Measurements from ENCODE around the gene CXorf58.

DNA sequence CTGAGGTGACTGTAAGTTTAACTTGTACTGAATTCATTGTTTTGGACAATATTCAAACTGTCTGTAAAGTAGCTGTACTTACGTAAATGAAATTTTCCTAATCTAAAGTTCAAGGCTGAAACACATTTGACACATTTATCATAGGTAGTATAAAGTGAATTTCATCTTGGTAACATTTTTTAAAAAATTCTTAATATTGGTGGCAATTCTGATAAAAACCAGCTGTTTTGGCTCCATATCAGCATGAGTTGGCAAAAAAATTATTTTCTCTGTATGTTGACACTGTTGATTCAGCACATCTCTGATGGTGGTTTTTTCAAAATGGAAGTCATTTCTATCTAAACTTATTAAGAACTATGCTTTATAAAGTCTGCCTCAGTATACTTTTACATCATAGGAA, 30.9 kb downstream of the CXorf58 start:
- TF ChIP-seq, protein P1, sequence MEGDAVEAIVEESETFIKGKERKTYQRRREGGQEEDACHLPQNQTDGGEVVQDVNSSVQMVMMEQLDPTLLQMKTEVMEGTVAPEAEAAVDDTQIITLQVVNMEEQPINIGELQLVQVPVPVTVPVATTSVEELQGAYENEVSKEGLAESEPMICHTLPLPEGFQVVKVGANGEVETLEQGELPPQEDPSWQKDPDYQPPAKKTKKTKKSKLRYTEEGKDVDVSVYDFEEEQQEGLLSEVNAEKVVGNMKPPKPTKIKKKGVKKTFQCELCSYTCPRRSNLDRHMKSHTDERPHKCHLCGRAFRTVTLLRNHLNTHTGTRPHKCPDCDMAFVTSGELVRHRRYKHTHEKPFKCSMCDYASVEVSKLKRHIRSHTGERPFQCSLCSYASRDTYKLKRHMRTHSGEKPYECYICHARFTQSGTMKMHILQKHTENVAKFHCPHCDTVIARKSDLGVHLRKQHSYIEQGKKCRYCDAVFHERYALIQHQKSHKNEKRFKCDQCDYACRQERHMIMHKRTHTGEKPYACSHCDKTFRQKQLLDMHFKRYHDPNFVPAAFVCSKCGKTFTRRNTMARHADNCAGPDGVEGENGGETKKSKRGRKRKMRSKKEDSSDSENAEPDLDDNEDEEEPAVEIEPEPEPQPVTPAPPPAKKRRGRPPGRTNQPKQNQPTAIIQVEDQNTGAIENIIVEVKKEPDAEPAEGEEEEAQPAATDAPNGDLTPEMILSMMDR (IDR thresholded peaks at IDR 0.05; ENCODE audit: low read depth, low read length): no peak
- no peak for TF ChIP-seq EZH2phosphoT487 (IDR thresholded peaks at IDR 0.05; ENCODE audit: low read depth)

Measured in OCI-LY3 (cell line).